ENCODE data around the gene KLHL29.

Gene KLHL29

DNA sequence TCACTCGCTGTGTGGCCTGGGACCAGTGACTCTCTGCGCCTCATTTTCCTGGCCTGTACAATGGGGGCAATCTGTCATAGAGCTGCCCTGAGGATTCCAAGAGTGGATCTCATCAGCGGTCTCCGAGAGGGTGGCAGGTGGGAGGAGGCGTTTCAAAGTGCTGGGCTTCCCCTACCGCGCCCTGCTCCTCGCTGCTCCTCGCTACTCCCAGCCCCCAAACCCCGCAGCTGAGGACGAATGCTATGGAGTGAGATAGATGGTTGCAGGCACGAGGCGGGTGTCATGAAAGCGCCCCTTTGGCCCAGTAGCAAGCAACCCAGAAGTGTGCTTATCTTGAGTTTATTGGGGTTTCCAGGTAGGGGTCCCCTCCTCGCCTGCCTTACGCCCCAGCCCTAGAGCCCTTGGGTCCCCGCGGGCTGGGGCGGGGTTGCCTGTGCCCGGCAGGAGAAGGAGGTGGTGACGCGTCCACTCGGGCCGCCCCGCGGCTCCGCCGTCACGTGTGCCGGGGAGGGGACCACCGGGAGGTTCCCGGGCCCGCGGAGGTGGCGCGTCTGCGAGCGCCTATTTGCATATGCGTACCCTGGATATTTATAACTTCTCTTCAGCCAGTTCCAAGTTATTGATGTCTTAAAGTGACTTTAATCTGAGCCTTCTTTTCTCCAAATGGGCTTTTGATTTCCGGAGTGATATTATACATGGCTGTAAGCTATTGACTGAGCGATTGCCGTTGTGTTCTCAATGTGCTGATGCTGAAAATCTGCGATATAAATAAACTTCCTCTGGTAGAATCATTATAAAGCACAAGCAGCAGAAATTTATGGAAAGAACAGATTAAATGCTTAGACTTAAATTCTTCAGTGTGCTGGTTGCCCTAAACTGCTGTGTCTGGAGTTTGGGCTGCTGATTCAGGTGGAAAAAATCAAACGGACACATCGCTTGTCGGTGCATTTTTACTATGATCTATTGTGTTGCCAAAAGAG, 278.3 kb downstream of the KLHL29 start:
- no peaks in the 10 kb centered on the region for H3K9me3 ChIP-seq (ENCODE audit: control insufficient read depth, insufficient read depth, low read length)
- H3K9ac ChIP-seq (ENCODE audit: low read depth, low read length), result peak overlapping the region; percentile 33; the same call in 1 of the 2 replicates
- peaks cover 3% of the 10 kb centered on the region; the same call in 1 of the 2 replicates for H3K4me1 ChIP-seq (ENCODE audit: insufficient read depth, low read length)
- no peaks in the 10 kb centered on the region for H3K36me3 ChIP-seq (ENCODE audit: insufficient read depth, low read length)

DNA sequence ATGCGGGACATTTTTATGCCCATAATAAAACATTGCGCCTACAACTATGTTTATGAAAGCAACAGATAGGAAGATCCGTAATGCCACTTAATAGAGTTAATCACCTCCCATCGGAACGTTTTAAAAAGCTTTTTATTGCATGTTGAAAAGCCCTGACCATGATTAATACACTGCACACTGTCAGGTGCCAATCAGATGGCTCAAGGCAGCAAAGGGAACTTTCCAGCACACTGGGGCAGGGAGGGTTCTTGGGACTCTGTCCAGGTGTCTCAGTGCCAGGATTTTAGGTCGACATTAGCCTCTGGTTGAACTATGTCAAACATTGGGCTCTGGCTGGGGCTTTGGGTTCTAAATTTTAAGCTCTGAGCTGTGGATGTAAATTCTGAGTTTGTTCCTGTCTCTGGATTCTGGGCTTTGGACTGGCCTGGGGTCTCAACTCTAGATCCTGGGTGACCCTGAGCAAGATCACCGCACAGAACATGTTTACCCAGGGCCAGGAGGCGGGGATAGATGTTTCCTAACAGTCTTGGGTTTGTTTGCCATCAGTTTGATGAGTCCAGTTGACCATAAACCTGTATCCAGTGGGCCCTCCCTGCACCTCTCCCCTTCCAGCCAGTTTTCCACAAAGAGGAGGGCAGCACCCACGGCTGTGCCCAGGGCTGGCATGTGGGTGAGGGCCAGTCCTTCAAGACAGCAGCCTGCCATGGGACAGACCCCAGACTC, 279.2 kb downstream of the KLHL29 start:
- Histone ChIP-seq H3K9ac (ENCODE audit: low read depth, low read length) (no peak overlapping the region), H3K4me1 (ENCODE audit: insufficient read depth, low read length) (peaks cover 3% of the 10 kb centered on the region; the same call in 1 of the 2 replicates), H3K36me3 (ENCODE audit: insufficient read depth, low read length) (no peaks in the 10 kb centered on the region), H3K9me3 (ENCODE audit: control insufficient read depth, insufficient read depth, low read length) (no peaks in the 10 kb centered on the region)

DNA sequence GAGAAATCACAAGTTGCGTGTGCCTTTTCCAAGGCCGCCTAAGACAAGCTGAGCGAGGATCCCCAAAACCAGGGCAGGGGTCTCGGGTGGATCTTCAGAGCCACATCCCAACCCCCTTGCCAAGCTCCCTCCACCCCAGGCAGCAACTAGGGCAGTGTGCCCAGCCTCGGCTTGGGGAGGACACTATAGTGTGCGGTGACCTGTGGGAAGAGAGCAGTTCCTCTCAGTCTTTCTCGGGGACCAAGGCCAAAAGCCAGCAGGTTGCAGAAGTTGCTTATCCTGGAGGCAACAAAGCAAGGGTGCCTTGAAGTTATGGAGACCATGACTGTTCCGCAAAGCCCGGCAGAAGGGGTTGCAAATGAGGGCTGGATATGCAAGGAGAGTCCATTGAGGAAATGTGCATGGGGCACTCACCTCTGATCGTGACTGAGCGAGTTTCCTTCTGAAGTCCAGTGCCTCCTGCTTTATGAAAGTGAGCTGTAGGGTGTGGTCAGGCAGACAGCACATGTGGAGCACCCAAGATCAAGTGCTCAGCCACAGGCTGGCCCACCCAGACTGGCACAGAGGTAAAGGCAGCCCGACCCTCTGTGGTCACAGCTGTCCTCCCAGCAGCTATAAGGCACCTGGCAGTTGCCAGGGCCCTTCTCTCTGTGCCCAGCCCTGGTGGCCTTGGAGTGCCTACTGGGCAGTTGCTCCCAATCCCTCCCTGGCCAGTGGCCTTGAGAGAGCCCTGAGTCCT, 281.4 kb downstream of the KLHL29 start:
- Histone ChIP-seq H3K36me3 (ENCODE audit: insufficient read depth, low read length) (no peaks in the 10 kb centered on the region), H3K9ac (ENCODE audit: low read depth, low read length) (no peak overlapping the region), H3K9me3 (ENCODE audit: control insufficient read depth, insufficient read depth, low read length) (no peaks in the 10 kb centered on the region), H3K4me1 (ENCODE audit: insufficient read depth, low read length) (peaks cover 11% of the 10 kb centered on the region; the same call in 1 of the 2 replicates)

DNA sequence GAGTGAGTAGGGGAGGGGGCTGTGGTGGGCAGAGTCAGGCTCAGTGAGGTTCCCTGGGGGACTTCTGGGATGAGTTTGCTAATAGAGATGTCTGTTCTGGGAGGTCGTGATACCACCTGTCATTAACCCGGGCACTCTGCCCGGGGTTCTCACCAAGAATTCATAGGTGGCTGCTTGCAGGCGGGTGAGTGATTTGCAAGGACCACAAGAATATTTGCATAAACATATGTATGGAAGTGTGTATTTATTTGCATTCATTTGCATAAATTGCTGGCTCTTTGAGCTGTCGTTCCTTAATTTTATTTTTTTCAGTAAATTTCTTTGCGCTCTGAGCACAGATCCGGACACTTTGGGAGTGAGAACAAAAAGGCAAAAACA, 282.0 kb downstream of the KLHL29 start:
- H3K9ac ChIP-seq (ENCODE audit: low read depth, low read length), result no peak overlapping the region

DNA sequence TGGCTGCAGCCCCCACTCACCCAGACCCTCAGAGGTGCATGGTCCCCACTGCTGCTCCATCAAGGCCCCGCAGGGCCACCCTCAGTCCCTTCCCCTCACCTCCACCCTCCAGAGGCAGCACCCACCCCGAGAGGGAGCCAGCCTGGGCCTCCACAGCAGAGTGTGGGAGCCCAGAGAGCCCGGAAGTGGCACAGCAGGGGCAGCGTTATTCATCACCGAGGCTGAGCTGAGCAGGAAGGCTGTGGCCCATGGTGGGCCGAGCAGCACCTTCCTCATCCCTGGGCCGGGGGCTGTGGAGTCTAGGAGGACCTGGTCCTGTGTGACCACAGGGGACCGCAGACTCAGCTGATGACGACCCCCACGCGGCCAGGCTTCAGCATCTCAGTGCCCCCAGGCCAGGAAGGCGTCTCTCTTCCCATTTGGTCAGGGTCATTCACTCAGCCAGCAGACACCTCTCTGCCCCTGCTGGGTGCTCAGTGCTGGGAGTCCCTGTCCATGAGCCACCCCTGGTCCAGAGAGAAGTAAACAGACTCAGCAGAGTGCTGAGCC, 283.9 kb downstream of the KLHL29 start:
- peaks cover 8% of the 10 kb centered on the region; the same call in 1 of the 2 replicates for H3K4me1 ChIP-seq (ENCODE audit: insufficient read depth, low read length)
- no peaks in the 10 kb centered on the region for H3K36me3 ChIP-seq (ENCODE audit: insufficient read depth, low read length)
- H3K9me3 ChIP-seq (ENCODE audit: control insufficient read depth, insufficient read depth, low read length), result no peaks in the 10 kb centered on the region
- no peak overlapping the region for H3K9ac ChIP-seq (ENCODE audit: low read depth, low read length)

More for the DNA sequence above, 282.0 kb downstream of the KLHL29 start:
- H3K9me3 ChIP-seq (ENCODE audit: control insufficient read depth, insufficient read depth, low read length), result no peaks in the 10 kb centered on the region
- H3K36me3 ChIP-seq (ENCODE audit: insufficient read depth, low read length), result no peaks in the 10 kb centered on the region
- peaks cover 11% of the 10 kb centered on the region; the same call in 1 of the 2 replicates for H3K4me1 ChIP-seq (ENCODE audit: insufficient read depth, low read length)

DNA sequence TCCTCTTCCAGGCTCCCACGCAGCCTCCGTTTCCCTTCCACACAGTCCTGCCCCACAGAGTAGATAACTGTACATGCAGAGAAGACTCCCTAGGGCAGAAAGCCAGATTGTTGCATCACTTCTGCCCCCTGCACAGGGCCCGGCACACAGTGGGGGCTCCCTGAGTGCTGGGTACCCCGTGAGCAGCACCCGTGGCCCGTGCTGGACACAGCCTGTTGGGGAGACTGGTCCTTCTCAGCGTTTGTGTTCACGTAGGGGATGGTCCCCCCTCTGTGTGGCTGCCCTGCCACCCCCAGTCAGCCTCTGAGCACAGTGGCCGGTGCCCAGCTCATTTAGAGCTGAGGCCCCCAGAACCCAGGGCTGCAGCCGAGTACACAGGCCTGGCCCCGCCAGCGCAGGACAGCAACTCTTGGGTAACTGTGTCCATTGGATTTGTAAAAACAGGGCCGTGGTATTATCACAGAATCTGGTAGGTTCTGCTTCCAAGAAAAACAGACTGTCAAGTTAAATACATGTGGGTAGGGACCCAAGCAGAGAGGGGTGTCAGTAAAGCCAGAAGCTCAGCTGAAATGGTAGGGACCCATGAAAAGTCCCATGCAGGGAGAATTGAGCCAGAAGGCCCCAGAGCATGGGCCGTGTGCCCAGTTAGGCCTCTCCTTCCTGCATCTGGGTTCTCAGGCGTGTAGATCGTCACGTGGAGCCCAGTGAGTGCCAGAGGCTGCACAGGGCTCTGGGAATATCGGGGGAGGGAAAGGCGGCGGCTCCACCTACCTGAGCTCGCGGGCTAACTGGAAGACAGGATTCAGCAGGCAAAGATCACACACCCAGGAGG, 284.6 kb downstream of the KLHL29 start:
- peaks cover 8% of the 10 kb centered on the region; the same call in 1 of the 2 replicates for H3K4me1 ChIP-seq (ENCODE audit: insufficient read depth, low read length)
- H3K36me3 ChIP-seq (ENCODE audit: insufficient read depth, low read length), result no peaks in the 10 kb centered on the region
- H3K9me3 ChIP-seq (ENCODE audit: control insufficient read depth, insufficient read depth, low read length), result no peaks in the 10 kb centered on the region
- H3K9ac ChIP-seq (ENCODE audit: low read depth, low read length), result no peak overlapping the region

DNA sequence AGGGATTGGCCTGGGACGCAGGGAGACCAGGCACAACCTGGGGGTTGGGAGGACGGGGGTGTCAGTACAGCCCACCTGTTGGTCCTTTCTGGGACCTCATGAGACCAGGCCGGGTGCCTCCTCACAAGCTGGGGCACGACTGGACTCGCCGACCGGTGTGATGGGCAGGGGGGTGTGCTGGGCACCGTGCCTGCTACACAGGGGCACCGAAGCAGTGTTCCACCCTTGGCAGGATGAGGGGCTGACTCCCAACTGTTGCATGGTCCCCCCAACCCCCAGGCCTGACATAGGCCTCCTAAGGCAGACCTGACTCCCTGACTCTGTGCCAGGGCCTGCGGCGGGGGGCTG, 285.2 kb downstream of the KLHL29 start:
- Histone ChIP-seq H3K4me1 (ENCODE audit: insufficient read depth, low read length) (peaks cover 8% of the 10 kb centered on the region; the same call in 1 of the 2 replicates), H3K9ac (ENCODE audit: low read depth, low read length) (no peak overlapping the region)

DNA sequence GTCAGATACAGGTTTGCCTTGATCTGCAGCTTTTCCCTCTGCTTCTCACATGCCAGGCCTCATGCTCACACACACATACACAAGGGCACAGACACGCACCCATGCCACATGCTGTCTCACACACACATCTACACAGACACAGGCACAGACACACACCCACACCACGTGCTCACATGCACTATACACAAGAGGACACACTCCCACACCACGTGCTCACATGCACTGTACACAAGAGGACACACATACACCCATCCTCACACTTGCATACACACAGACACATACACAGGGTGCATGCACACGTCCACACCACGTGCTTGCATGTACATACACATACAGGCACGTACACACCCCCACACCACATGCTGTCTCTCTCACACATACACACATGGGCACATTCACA, 288.1 kb downstream of the KLHL29 start:
- H3K9ac ChIP-seq (ENCODE audit: low read depth, low read length), result no peak overlapping the region

More for the DNA sequence above, 285.2 kb downstream of the KLHL29 start:
- H3K36me3 ChIP-seq (ENCODE audit: insufficient read depth, low read length), result no peaks in the 10 kb centered on the region
- no peaks in the 10 kb centered on the region for H3K9me3 ChIP-seq (ENCODE audit: control insufficient read depth, insufficient read depth, low read length)

DNA sequence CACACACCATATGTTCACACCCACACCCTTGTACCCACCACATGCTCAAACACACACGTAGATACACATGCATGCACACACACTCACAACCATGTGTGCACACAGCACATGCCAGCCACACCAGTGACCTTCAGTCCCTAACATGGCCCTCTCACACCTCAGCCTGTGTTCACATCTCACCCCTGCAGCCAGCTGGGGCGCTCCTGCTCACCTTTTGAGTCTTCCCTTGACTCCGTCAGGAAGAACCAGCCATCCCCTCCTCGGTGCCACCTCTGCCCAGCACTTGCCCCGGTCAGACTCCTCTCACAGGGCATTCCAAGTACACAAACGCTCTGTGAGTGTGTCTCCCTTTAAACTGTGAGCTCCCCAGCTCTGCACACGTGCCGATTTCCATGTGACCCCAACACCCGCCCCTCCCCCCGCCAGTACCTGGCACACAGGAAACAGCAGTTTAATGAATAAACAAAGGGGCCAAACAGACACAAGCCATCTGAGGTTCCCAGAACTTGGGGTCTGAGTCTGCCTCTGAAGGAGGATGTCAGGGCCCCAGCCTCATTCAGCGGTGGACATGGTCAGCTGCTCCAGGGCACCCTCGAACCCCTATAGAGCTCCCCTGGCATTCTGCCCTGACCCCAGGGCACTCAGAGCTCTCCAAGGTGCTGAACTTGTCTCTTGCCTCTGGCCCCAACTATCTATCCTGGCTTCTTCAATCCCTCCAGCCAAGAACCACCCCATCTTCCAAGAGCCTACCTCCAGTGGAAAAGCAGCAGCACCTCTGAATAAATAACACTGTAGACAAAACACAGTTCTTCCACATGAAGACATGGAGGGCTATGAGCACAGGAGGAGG, 289.1 kb downstream of the KLHL29 start:
- no peaks in the 10 kb centered on the region; the same call in 1 of the 2 replicates for H3K9me3 ChIP-seq (ENCODE audit: control insufficient read depth, insufficient read depth, low read length)
- no peak overlapping the region for H3K9ac ChIP-seq (ENCODE audit: low read depth, low read length)
- no peaks in the 10 kb centered on the region for H3K36me3 ChIP-seq (ENCODE audit: insufficient read depth, low read length)
- H3K4me1 ChIP-seq (ENCODE audit: insufficient read depth, low read length), result peaks cover 8% of the 10 kb centered on the region; the same call in 1 of the 2 replicates

More for the DNA sequence above, 288.1 kb downstream of the KLHL29 start:
- Histone ChIP-seq H3K9me3 (ENCODE audit: control insufficient read depth, insufficient read depth, low read length) (no peaks in the 10 kb centered on the region), H3K4me1 (ENCODE audit: insufficient read depth, low read length) (peaks cover 8% of the 10 kb centered on the region; the same call in 1 of the 2 replicates), H3K36me3 (ENCODE audit: insufficient read depth, low read length) (no peaks in the 10 kb centered on the region)

DNA sequence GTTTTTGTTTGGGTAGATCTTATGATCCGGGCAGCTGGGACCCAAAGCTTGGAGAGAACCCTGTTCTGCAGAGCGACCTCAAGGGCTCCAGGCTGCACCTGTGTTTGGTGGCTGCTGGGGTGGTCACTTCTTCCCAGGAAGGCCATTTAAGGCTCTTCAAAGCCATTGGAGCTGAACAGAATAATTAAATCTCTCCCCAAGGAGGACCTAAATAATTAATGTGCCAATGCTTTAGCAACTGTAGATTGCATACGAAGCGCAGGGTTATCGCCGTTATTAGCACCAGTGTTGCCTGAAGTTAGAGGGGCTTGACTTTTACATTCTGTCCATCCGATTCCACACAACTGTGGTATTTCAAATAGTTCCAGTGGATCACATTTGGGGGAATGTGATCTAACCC, 290.5 kb downstream of the KLHL29 start:
- Histone ChIP-seq H3K4me1 (ENCODE audit: insufficient read depth, low read length) (no peaks in the 10 kb centered on the region), H3K9me3 (ENCODE audit: control insufficient read depth, insufficient read depth, low read length) (no peaks in the 10 kb centered on the region; the same call in 1 of the 2 replicates), H3K9ac (ENCODE audit: low read depth, low read length) (no peak overlapping the region), H3K36me3 (ENCODE audit: insufficient read depth, low read length) (no peaks in the 10 kb centered on the region)

DNA sequence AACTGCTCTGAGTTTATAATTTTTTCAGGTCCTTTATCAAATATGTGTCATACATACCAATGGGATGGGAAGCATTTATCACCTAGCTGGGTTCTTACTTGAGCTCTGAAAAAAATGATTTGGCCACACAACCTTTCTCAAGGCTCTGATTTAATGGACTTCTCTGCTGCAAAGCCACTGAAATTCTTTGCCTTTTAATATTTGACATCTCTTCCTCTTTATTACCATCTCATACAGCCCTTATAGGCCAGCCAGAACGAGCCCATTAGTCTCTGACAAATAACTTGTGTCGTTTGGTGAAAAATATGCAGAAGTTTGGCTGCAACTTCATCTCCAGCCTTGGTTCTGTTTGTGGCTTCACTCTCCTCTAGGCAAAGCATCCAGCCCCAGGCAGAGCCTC, 292.9 kb downstream of the KLHL29 start:
- H3K4me1 ChIP-seq (ENCODE audit: insufficient read depth, low read length), result no peaks in the 10 kb centered on the region
- H3K9ac ChIP-seq (ENCODE audit: low read depth, low read length), result no peak overlapping the region
- no peaks in the 10 kb centered on the region for H3K36me3 ChIP-seq (ENCODE audit: insufficient read depth, low read length)
- no peaks in the 10 kb centered on the region; the same call in 1 of the 2 replicates for H3K9me3 ChIP-seq (ENCODE audit: control insufficient read depth, insufficient read depth, low read length)

DNA sequence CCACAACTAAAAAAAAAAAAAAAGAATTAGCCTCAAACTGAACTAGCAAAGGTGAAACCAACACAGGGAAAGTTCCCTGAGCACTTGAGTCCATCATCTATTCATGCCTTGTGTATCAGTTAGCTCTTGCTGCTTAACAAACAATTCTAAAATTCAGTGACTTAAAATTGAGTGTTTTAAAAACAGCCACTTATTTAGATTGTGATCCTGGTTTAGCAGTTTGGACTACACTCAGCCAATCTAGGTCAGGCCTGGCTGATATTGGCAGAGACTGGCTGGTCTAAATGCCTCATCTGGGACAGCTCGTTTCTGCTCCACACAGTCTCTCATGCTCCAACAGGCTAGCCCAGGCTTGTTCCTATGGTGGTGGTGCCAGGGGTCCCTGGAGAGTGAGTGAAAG, 294.1 kb downstream of the KLHL29 start:
- Histone ChIP-seq H3K4me1 (ENCODE audit: insufficient read depth, low read length) (no peaks in the 10 kb centered on the region), H3K9ac (ENCODE audit: low read depth, low read length) (no peak overlapping the region), H3K9me3 (ENCODE audit: control insufficient read depth, insufficient read depth, low read length) (no peaks in the 10 kb centered on the region; the same call in 1 of the 2 replicates), H3K36me3 (ENCODE audit: insufficient read depth, low read length) (no peaks in the 10 kb centered on the region)

Measured in ES-I3 (cell line).